A549 treated with ZK216348 at 1 μM for 4 hours (cell line): ENCODE measurements around the gene ZNF77. TPM values are rescaled to one million over a fixed set of nuclear protein-coding genes. Genes with fewer than 3 reads are reported as not detected.

ENCODE experiments used
- total RNA-seq: library from RNA; stranded (reverse); fragments of 200-300 nt; extraction: Qiagen RNA extraction; gene quantifications from 5 replicates; pipeline ENCODE4 v1.2.3, GENCODE V29; 2022; ENCODE audit warnings: low read depth

The ZNF77 gene
- 1.1 to 3.3 TPM (median 1.6 TPM) in 5 replicates for total RNA-seq

GRCh38 chr19:2944775-2945574 lies at the start of gene ZNF77:
ZNF77 (minus strand) TSS chr19:2944971; CDS start chr19:2944840, 131 bp downstream.

GRCh38 chr19:2977001-2977745 lies 32.4 kb upstream of the ZNF77 start, which contains the start of gene TLE6:
TLE6 (plus strand) TSS chr19:2977564; CDS start chr19:2978234, 670 bp downstream.

GRCh38 chr19:2900296-2901252 lies 44.2 kb downstream of the ZNF77 start, which contains the start of gene ZNF57:
ZNF57 (plus strand) TSS chr19:2900928; CDS start chr19:2901046, 118 bp downstream.

Other genes with a start within 250 kb of the ZNF77 start
- 0.04 to 0.12 TPM (median 0.06 TPM) in 5 replicates for gene GNG7, start 242.3 kb downstream of the ZNF77 start, total RNA-seq
- gene DIRAS1, start 223.6 kb downstream of the ZNF77 start, total RNA-seq = 3.2 to 5.1 TPM (median 4.2 TPM) in 5 replicates
- gene SLC39A3, start 205.0 kb downstream of the ZNF77 start, total RNA-seq = 22.2 to 31.0 TPM (median 30.5 TPM) in 5 replicates
- 47.4 to 82.3 TPM (median 75.3 TPM) in 5 replicates for gene SGTA, start 161.7 kb downstream of the ZNF77 start, total RNA-seq
- 63.7 to 107 TPM (median 101 TPM) in 5 replicates for gene THOP1, start 159.5 kb downstream of the ZNF77 start, total RNA-seq
- gene ZNF554, start 125.1 kb downstream of the ZNF77 start, total RNA-seq = 0.80 to 1.2 TPM (median 0.98 TPM) in 5 replicates
- 1.9 to 2.7 TPM (median 2.3 TPM) in 5 replicates for gene ZNF555, start 103.5 kb downstream of the ZNF77 start, total RNA-seq
- gene ZNF556, start 77.6 kb downstream of the ZNF77 start, total RNA-seq = 0.19 TPM in 1 of 5 replicates, not detected in the others
- 1.8 to 3.8 TPM (median 2.0 TPM) in 5 replicates for gene ZNF57, start 44.0 kb downstream of the ZNF77 start, total RNA-seq
- 3.2 to 6.9 TPM (median 4.4 TPM) in 5 replicates for gene TLE6, start 32.6 kb upstream of the ZNF77 start, total RNA-seq
- 2.7 to 3.0 TPM (median 2.8 TPM) in 5 replicates for gene TLE2, start 84.3 kb upstream of the ZNF77 start, total RNA-seq
- gene TLE5, start 117.5 kb upstream of the ZNF77 start, total RNA-seq = 167 to 273 TPM (median 263 TPM) in 5 replicates
- 26.5 to 38.4 TPM (median 34.7 TPM) in 5 replicates for gene GNA11, start 149.4 kb upstream of the ZNF77 start, total RNA-seq
- 0.08 to 0.14 TPM in 2 of 5 replicates, not detected in the others for gene GNA15, start 191.1 kb upstream of the ZNF77 start, total RNA-seq
- gene S1PR4, start 233.8 kb upstream of the ZNF77 start, total RNA-seq = 0.09 to 0.20 TPM (median 0.17 TPM) in 4 of 5 replicates, not detected in the other
- gene NCLN, start 241.0 kb upstream of the ZNF77 start, total RNA-seq = 56.3 to 88.9 TPM (median 80.9 TPM) in 5 replicates